ENCODE measurements around the gene SET.
"Not testable (repeated sequence)": the region's sequence is repeated elsewhere in the genome, so short reads cannot be mapped to it uniquely, and the experiment has no call there.

Gene SET

DNA sequence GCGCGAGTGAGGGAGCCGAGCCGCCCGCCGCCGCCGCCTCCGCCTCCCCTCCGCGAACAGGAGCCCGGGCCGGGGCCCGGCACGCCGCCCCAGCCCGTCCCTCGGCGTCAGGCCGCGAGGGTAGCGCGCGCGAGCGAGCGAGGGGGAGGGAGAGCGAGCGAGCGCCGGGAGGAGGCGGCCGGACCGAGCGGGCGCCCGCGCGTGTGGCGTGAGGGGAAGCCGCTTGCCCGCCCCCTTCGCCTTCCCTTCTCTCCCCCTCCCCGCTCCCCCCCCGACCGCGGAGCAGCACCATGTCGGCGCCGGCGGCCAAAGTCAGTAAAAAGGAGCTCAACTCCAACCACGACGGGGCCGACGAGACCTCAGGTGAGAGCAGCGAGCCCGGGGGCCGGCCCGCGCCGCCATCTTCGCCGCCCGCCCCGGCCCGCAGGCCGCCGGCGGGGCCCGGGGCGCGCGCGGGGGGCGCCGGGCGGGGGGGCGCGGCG lies 312 bp downstream of the SET start:
- H3K27ac ChIP-seq, result peak overlapping the region; percentile 97
- H3K27me3 ChIP-seq, result no peaks in the 10 kb centered on the region
- TF ChIP-seq, protein P1, sequence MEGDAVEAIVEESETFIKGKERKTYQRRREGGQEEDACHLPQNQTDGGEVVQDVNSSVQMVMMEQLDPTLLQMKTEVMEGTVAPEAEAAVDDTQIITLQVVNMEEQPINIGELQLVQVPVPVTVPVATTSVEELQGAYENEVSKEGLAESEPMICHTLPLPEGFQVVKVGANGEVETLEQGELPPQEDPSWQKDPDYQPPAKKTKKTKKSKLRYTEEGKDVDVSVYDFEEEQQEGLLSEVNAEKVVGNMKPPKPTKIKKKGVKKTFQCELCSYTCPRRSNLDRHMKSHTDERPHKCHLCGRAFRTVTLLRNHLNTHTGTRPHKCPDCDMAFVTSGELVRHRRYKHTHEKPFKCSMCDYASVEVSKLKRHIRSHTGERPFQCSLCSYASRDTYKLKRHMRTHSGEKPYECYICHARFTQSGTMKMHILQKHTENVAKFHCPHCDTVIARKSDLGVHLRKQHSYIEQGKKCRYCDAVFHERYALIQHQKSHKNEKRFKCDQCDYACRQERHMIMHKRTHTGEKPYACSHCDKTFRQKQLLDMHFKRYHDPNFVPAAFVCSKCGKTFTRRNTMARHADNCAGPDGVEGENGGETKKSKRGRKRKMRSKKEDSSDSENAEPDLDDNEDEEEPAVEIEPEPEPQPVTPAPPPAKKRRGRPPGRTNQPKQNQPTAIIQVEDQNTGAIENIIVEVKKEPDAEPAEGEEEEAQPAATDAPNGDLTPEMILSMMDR (IDR thresholded peaks at IDR 0.05), result no peak
- peaks cover 26% of the 10 kb centered on the region for H3K36me3 ChIP-seq
- H3K4me1 ChIP-seq (ENCODE audit: control insufficient read depth in 1 of 2, insufficient read depth in 1 of 2, low read depth in 1 of 2, low read length in 1 of 2), result peaks cover 52% of the 10 kb centered on the region in 2 experiments
- peak overlapping the region; percentile 74 to 87 for H3K4me3 ChIP-seq (ENCODE audit: low read depth in 1 of 2, low read length in 1 of 2)
- no peaks in the 10 kb centered on the region for H3K9me3 ChIP-seq

DNA sequence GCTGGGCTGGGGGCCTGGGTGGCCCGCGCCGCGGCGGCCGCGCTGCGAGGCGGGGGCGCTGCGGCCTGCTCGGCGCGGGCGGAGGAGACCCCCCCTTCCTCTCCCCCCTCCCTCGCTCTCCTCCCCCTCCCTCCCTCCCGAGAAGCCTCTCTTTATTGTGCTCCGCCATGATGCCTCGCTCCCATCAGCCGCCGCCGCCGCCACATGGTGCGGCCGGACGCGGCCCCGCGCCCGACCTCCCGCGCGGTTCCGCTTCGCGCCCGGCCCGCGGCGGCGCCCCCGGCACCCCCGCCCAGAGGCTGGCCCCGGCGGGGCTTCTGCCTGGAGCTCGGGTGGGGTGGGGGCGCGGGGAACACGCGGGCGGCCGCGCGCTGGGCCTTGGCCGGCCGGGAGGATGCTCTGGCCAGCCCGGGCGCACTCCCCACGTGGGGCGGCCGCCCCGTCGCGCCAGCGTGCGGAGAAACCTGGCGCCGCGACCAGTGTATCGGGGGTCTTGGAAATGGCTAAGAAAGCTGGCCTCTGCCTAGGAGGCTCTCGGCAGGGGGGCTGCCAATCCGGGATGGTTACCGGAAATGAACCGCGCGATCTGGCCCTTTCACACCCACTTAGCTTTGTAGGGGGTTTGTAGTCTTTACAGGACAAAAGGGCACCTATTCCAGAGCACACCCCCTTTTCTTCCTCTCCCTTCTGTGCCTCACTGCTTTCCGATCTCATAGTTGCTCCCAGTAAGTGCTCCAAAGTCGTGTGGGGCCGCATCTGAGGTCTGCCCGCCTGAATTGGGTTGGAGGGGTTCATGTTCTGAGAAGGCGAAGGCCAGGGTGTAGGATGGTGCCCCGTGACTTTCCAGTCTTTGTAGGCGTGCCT lies 1.0 kb downstream of the SET start:
- TF ChIP-seq, protein P1 (IDR thresholded peaks at IDR 0.05), result no peak
- Histone ChIP-seq H3K27ac (peak overlapping the region; percentile 97), H3K36me3 (peaks cover 29% of the 10 kb centered on the region), H3K4me3 (ENCODE audit: low read depth in 1 of 2, low read length in 1 of 2) (peak overlapping the region; percentile 61 to 87), H3K4me1 (ENCODE audit: control insufficient read depth in 1 of 2, insufficient read depth in 1 of 2, low read depth in 1 of 2, low read length in 1 of 2) (peaks cover 45% of the 10 kb centered on the region in 2 experiments), H3K27me3 (no peaks in the 10 kb centered on the region), H3K9me3 (no peaks in the 10 kb centered on the region)

DNA sequence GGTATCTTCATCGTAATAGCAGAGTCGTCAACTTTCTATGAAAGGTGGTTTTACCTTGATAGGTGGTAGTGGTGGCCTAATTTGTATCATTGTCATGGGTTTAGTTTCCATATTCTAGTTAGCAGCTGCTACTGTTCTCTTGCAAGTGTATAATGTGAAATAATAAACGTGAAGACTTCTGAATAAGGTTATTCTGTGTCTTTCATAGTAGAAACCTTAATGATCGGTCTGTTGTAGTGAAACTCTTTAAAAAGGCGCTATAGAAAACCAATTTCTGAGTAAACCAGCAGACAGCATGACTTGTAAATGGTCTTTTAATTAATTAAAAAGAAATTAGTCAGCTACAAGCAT lies 1.6 kb downstream of the SET start:
- H3K36me3 ChIP-seq, result peaks cover 33% of the 10 kb centered on the region
- peak overlapping the region; percentile 97 for H3K27ac ChIP-seq
- no peaks in the 10 kb centered on the region for H3K9me3 ChIP-seq
- H3K4me1 ChIP-seq (ENCODE audit: control insufficient read depth in 1 of 2, insufficient read depth in 1 of 2, low read depth in 1 of 2, low read length in 1 of 2), result peaks cover 39% of the 10 kb centered on the region in 2 experiments
- no peaks in the 10 kb centered on the region for H3K27me3 ChIP-seq
- TF ChIP-seq, protein P1 (IDR thresholded peaks at IDR 0.05), result no peak
- H3K4me3 ChIP-seq (ENCODE audit: low read depth in 1 of 2, low read length in 1 of 2), result peak overlapping the region; percentile 61 to 87

DNA sequence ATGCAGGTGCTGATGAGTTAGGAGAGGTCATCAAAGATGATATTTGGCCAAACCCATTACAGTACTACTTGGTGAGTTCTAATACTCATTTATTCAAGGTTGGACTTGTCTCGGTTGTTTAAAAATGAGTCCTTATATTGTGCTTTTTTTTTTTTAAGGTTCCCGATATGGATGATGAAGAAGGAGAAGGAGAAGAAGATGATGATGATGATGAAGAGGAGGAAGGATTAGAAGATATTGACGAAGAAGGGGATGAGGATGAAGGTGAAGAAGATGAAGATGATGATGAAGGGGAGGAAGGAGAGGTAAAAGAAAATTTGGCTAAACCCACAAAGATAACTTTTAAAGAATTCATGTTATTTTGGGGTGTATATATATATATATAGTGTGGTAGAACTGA lies 4.7 kb downstream of the SET start:
- H3K27me3 ChIP-seq; H3K4me3 ChIP-seq (ENCODE audit: low read depth in 1 of 2, low read length in 1 of 2); H3K9me3 ChIP-seq; H3K27ac ChIP-seq: not testable (repeated sequence)
- Histone ChIP-seq H3K4me1 (ENCODE audit: control insufficient read depth in 1 of 2, insufficient read depth in 1 of 2, low read depth in 1 of 2, low read length in 1 of 2) (peaks cover 12 to 14% of the 10 kb centered on the region in 2 experiments), H3K36me3 (peaks cover 45% of the 10 kb centered on the region)

DNA sequence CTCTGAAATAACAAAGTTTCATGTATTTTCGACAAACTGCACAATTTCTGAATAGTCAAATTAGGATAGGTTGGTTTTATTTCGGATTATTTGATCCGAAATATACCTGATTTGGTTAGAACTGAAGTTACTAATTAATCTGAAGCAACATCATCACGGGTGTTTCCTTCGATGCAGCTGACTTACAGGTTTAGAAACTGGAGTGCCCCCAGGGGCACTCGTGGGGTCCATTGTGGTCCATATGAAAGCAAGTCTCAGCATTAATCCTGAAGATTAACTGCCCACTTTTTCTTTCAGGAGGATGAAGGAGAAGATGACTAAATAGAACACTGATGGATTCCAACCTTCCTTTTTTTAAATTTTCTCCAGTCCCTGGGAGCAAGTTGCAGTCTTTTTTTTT lies 5.3 kb downstream of the SET start:
- peaks cover 45% of the 10 kb centered on the region for H3K36me3 ChIP-seq

More for the DNA sequence above, 5.3 kb downstream of the SET start:
- Histone ChIP-seq H3K27ac (no peak overlapping the region), H3K4me3 (ENCODE audit: low read depth in 1 of 2, low read length in 1 of 2) (no peak overlapping the region), H3K27me3 (no peaks in the 10 kb centered on the region), H3K9me3 (no peaks in the 10 kb centered on the region), H3K4me1 (ENCODE audit: control insufficient read depth in 1 of 2, insufficient read depth in 1 of 2, low read depth in 1 of 2, low read length in 1 of 2) (peaks cover 12 to 14% of the 10 kb centered on the region in 2 experiments)
- TF ChIP-seq, protein P1 (IDR thresholded peaks at IDR 0.05), result no peak
